Naive thymus-derived CD4-positive, alpha-beta T cell (primary cell): Measurements from ENCODE around the gene ERP27. TPM values are rescaled to one million over a fixed set of nuclear protein-coding genes. Genes with fewer than 3 reads are reported as not detected.

Source experiments
- ATAC-seq: fragments of 150-1000 bp; cut with Tn5 transposase; 2 replicates; pipeline ENCODE4 v1.10.0; 2021; ENCODE audit warnings: mild to moderate bottlenecking, moderate library complexity
- CTCF ChIA-PET: fragments of 350-600 bp; sonication (Branson Sonifier 250); formaldehyde crosslinking; loops from one replicate; lab custom pipeline; 2021; ENCODE audit warnings: antibody characterized with exemption; lab: Charles Lee
- POLR2A ChIA-PET: fragments of 350-600 bp; sonication (Branson Sonifier 250); formaldehyde crosslinking; loops from one replicate; lab custom pipeline; 2021; ENCODE audit warnings: antibody characterized with exemption, inconsistent platforms; lab: Charles Lee
- DNase-seq, 9 donors: peaks; one replicate each; pipeline versions ENCODE4 v3.0.0 to v3.0.0-alpha.2; 2020 to 2022; ENCODE audit warnings: mixed read lengths in 1 of 9
- H3K27ac ChIP-seq: one replicate; pipeline ENCODE4 v1.7.0; 2013; ENCODE audit warnings: mild to moderate bottlenecking, low read depth, low read length, moderate library complexity
- H3K27me3 ChIP-seq, 2 donors: one replicate each; pipeline ENCODE4 v1.7.0; 2013; ENCODE audit warnings: low read length in 2 of 2, mild to moderate bottlenecking in 2 of 2, moderate library complexity in 2 of 2; ENCODE audit not compliant: control insufficient read depth in 2 of 2, insufficient read depth in 2 of 2
- H3K36me3 ChIP-seq, 3 experiments: 1 replicate in 2 of 3; 2 replicates in 1 of 3; pipeline ENCODE4 v1.7.0; 2013; ENCODE audit warnings: low read length in 3 of 3, mild to moderate bottlenecking in 3 of 3, moderate library complexity in 1 of 3; ENCODE audit not compliant: insufficient read depth in 3 of 3, control insufficient read depth in 2 of 3
- H3K4me1 ChIP-seq, 2 donors: one replicate each; pipeline ENCODE4 v1.7.0; 2013; ENCODE audit warnings: low read length in 2 of 2, mild to moderate bottlenecking in 2 of 2, moderate library complexity in 1 of 2; ENCODE audit not compliant: control insufficient read depth in 2 of 2, insufficient read depth in 2 of 2
- H3K4me3 ChIP-seq: 2 replicates; pipeline ENCODE4 v1.7.0; 2013; ENCODE audit warnings: mild to moderate bottlenecking, low read length
- H3K9me3 ChIP-seq, 3 experiments: 1 replicate in 2 of 3; 2 replicates in 1 of 3; pipeline ENCODE4 v1.7.0; 2013; ENCODE audit warnings: low read length in 3 of 3; ENCODE audit not compliant: control insufficient read depth in 2 of 3
- H3K27ac Mint-ChIP-seq, 9 donors: one replicate each; pipeline ENCODE4 v1.8.0; 2020 to 2022; ENCODE audit warnings: mixed read lengths in 9 of 9, mild to moderate bottlenecking in 8 of 9, moderate library complexity in 5 of 9, inconsistent platforms in 2 of 9
- H3K27me3 Mint-ChIP-seq, 5 donors: one replicate each; pipeline ENCODE4 v1.8.0; 2021 to 2022; ENCODE audit warnings: mixed read lengths in 5 of 5, mild to moderate bottlenecking in 1 of 5
- H3K36me3 Mint-ChIP-seq, 5 donors: one replicate each; pipeline ENCODE4 v1.8.0; 2020 to 2022; ENCODE audit warnings: mixed read lengths in 5 of 5, mild to moderate bottlenecking in 3 of 5, inconsistent platforms in 1 of 5
- H3K4me1 Mint-ChIP-seq, 7 donors: one replicate each; pipeline ENCODE4 v1.8.0; 2020 to 2022; ENCODE audit warnings: mixed read lengths in 7 of 7, mild to moderate bottlenecking in 3 of 7, inconsistent platforms in 1 of 7
- H3K4me3 Mint-ChIP-seq, 10 donors: one replicate each; pipeline ENCODE4 v1.8.0; 2020 to 2022; ENCODE audit warnings: mild to moderate bottlenecking in 10 of 10, mixed read lengths in 10 of 10, moderate library complexity in 6 of 10, inconsistent platforms in 2 of 10
- H3K9me3 Mint-ChIP-seq, 11 donors: one replicate each; pipeline ENCODE4 v1.8.0; 2020 to 2022; ENCODE audit warnings: mixed read lengths in 11 of 11, mild to moderate bottlenecking in 4 of 11, inconsistent platforms in 1 of 11, moderate library complexity in 1 of 11
- intact Hi-C, 2 donors: fragments of 100-400 bp; cut with micrococcal nuclease; formaldehyde crosslinking; loops; one replicate each; pipeline ENCODE4 v1.15.1; 2023
- polyA plus RNA-seq, 2 donors: library from polyadenylated mRNA; unstranded; fragments of 300-500 nt; fragmentation: Illumina TruSeq; gene quantifications; one replicate each; pipeline ENCODE4 v1.2.3, GENCODE V29; 2021
- total RNA-seq, 6 experiments: library from RNA in 5 of 6; stranded (reverse) in 5 of 6; gene quantifications; 1 replicate in 5 of 6; 2 replicates in 1 of 6; pipeline ENCODE4 v1.2.3 and lab custom pipeline; 2021 to 2026

The ERP27 gene
- total and polyA plus RNA-seq, 7 experiments from 2014 or later = 5.6 to 20.3 (median 13.1) TPM

- Mint-ChIP-seq H3K27ac (peak overlapping the region in 1 of 9 donors; percentile 46), H3K4me1 (peaks cover 35 to 68% (median 63%) of the 10 kb centered on the region in 7 donors), H3K36me3 (peaks cover 0 to 7% (median 0%) of the 10 kb centered on the region in 5 donors), H3K27me3 (no peaks in the 10 kb centered on the region), H3K9me3 (peaks cover 0 to 6% (median 0%) of the 10 kb centered on the region in 11 donors), H3K4me3 (no peak overlapping the region)
- Histone ChIP-seq H3K4me3 (no peak overlapping the region), H3K4me1 (peaks cover 4 to 23% of the 10 kb centered on the region in 2 donors), H3K9me3 (no peaks in the 10 kb centered on the region), H3K36me3 (no peaks in the 10 kb centered on the region), H3K27ac (no peak overlapping the region), H3K27me3 (no peaks in the 10 kb centered on the region)
- intact Hi-C loops = no loop called here
- ChIA-PET CTCF (interaction anchor here (1.5 kb wide), 1 partner anchor 15 kb away, joined by 3 read pairs; no protein-coding TSS in a partner anchor), POLR2A (interaction anchor here (3.8 to 3.9 kb wide), 2 partner anchors 7 to 12 kb away, joined by 17 to 22 read pairs; partner anchors contain the start of gene ARHGDIB)
- ATAC-seq (no peak), DNase-seq (no peak)
These were observed 36.3 kb upstream of the ERP27 start for GRCh38 chr12:14974633-14975032.

- ATAC-seq (no peak), DNase-seq (no peak)
- H3K4me3 Mint-ChIP-seq = no peak within 1 kb of the TSS
- peaks cover 0 to 14% of the 10 kb centered on the region in 2 donors for H3K4me1 ChIP-seq
- H3K27me3 ChIP-seq = no peaks in the 10 kb centered on the region
- no peak within 1 kb of the TSS for H3K27ac ChIP-seq
- no peaks in the 10 kb centered on the region for H3K36me3 ChIP-seq
- H3K9me3 Mint-ChIP-seq = peaks cover 0 to 6% (median 0%) of the 10 kb centered on the region in 11 donors
- peak within 1 kb of the TSS in 6 of 9 donors; percentile 25 to 86 (median 60) for H3K27ac Mint-ChIP-seq
- intact Hi-C loops = loop anchor here in 1 of 2 donors (1.0 kb wide), 1 partner anchor 10 kb away; no protein-coding TSS in a partner anchor
- H3K4me3 ChIP-seq = no peak within 1 kb of the TSS
- no peaks in the 10 kb centered on the region for H3K9me3 ChIP-seq
- H3K27me3 Mint-ChIP-seq = no peaks in the 10 kb centered on the region
- peaks cover 0 to 6% (median 0%) of the 10 kb centered on the region in 5 donors for H3K36me3 Mint-ChIP-seq
- H3K4me1 Mint-ChIP-seq = peaks cover 17 to 61% (median 57%) of the 10 kb centered on the region in 7 donors
- POLR2A ChIA-PET = interaction anchor here (0.9 to 3.9 kb wide), 5 partner anchors 8 to 22 kb away, joined by 3 to 22 read pairs (median 5); partner anchors contain the start of gene ARHGDIB
- CTCF ChIA-PET = no interaction called here
These were observed 34.5 kb upstream of the ERP27 start, which contains the start of gene PDE6H for GRCh38 chr12:14972816-14973215. PDE6H (plus strand) TSS chr12:14973042; CDS start chr12:14978013, 4,971 bp downstream.

GRCh38 chr12:14970473-14970872 is 32.1 kb upstream of the ERP27 start:
- H3K36me3 ChIP-seq = no peaks in the 10 kb centered on the region
- H3K4me1 ChIP-seq = peaks cover 1 to 18% of the 10 kb centered on the region in 2 donors
- intact Hi-C loops = loop anchor here (1.0 kb wide), 2 partner anchors 8 to 9 kb away; partner anchors contain the start of gene ARHGDIB (in 1 of the 2)
- no peak overlapping the region for H3K4me3 ChIP-seq
- DNase-seq = no peak
- no peaks in the 10 kb centered on the region for H3K9me3 ChIP-seq
- H3K27me3 ChIP-seq = no peaks in the 10 kb centered on the region
- Mint-ChIP-seq H3K36me3 (peaks cover 0 to 7% (median 0%) of the 10 kb centered on the region in 5 donors), H3K4me3 (no peak overlapping the region), H3K27ac (peak overlapping the region in 3 of 9 donors; percentile 15 to 78 (median 62)), H3K27me3 (no peaks in the 10 kb centered on the region), H3K4me1 (peaks cover 17 to 82% (median 80%) of the 10 kb centered on the region in 7 donors), H3K9me3 (peaks cover 0 to 6% (median 0%) of the 10 kb centered on the region in 11 donors)
- no peak for ATAC-seq
- POLR2A ChIA-PET = interaction anchor here (0.7 to 3.9 kb wide), 3 partner anchors 9 to 15 kb away, joined by 3 to 22 read pairs (median 5); partner anchors contain the start of gene ARHGDIB
- CTCF ChIA-PET = no interaction called here
- H3K27ac ChIP-seq = no peak overlapping the region

- ChIA-PET CTCF (interaction anchor here (0.8 to 1.4 kb wide), 2 partner anchors 11 to 27 kb away, joined by 3 to 5 read pairs; no protein-coding TSS in a partner anchor), POLR2A (interaction anchor here (0.6 to 1.7 kb wide), 6 partner anchors 9 to 607 kb away, joined by 3 to 7 read pairs (median 4); a partner anchor contains a TSS)
- H3K36me3 ChIP-seq = no peaks in the 10 kb centered on the region
- no peak for DNase-seq
- no peak overlapping the region for H3K4me3 ChIP-seq
- no peak for ATAC-seq
- H3K9me3 Mint-ChIP-seq = peaks cover 0 to 6% (median 0%) of the 10 kb centered on the region in 11 donors
- no peak overlapping the region for H3K27ac Mint-ChIP-seq
- no peaks in the 10 kb centered on the region for H3K27me3 ChIP-seq
- no peak overlapping the region for H3K4me3 Mint-ChIP-seq
- H3K9me3 ChIP-seq = no peaks in the 10 kb centered on the region
- peaks cover 0 to 7% (median 0%) of the 10 kb centered on the region in 5 donors for H3K36me3 Mint-ChIP-seq
- intact Hi-C loops = no loop called here
- H3K4me1 ChIP-seq = peaks cover 14 to 33% of the 10 kb centered on the region in 2 donors
- no peak overlapping the region for H3K27ac ChIP-seq
- no peaks in the 10 kb centered on the region for H3K27me3 Mint-ChIP-seq
- peaks cover 28 to 87% (median 83%) of the 10 kb centered on the region in 7 donors for H3K4me1 Mint-ChIP-seq
These were observed 30.1 kb upstream of the ERP27 start for GRCh38 chr12:14968478-14968877.

- no peak for ATAC-seq
- peak overlapping the region in 3 of 10 donors; percentile 7 to 88 (median 14) for H3K4me3 Mint-ChIP-seq
- peaks cover 0 to 11% (median 4%) of the 10 kb centered on the region in 5 donors for H3K36me3 Mint-ChIP-seq
- peaks cover 0 to 2% (median 0%) of the 10 kb centered on the region in 5 donors for H3K27me3 Mint-ChIP-seq
- CTCF ChIA-PET = interaction anchor here (1.7 to 2.1 kb wide), 2 partner anchors 30 to 118 kb away, joined by 4 to 11 read pairs; no protein-coding TSS in a partner anchor
- H3K4me1 ChIP-seq = peaks cover 26 to 39% of the 10 kb centered on the region in 2 donors
- H3K4me1 Mint-ChIP-seq = peaks cover 29 to 79% (median 72%) of the 10 kb centered on the region in 7 donors
- no peaks in the 10 kb centered on the region for H3K27me3 ChIP-seq
- H3K4me3 ChIP-seq = no peak overlapping the region
- intact Hi-C loops = no loop called here
- H3K9me3 ChIP-seq = no peaks in the 10 kb centered on the region
- H3K36me3 ChIP-seq = peaks cover 0 to 5% (median 0%) of the 10 kb centered on the region in 3 experiments
- no peak for DNase-seq
- peak overlapping the region; percentile 96 for H3K27ac ChIP-seq
- H3K9me3 Mint-ChIP-seq = peaks cover 0 to 6% (median 0%) of the 10 kb centered on the region in 11 donors
- POLR2A ChIA-PET = interaction anchor here (0.5 to 2.8 kb wide), 8 partner anchors 8 to 194 kb away, joined by 3 to 14 read pairs (median 5); a partner anchor contains a TSS
- peak overlapping the region in 8 of 9 donors; percentile 94 to 100 (median 97) for H3K27ac Mint-ChIP-seq
These were observed 26.9 kb upstream of the ERP27 start for GRCh38 chr12:14965221-14965620.

- DNase-seq = no peak
- H3K27me3 Mint-ChIP-seq = peaks cover 0 to 2% (median 0%) of the 10 kb centered on the region in 5 donors
- POLR2A ChIA-PET = interaction anchor here (0.7 to 3.6 kb wide), 8 partner anchors 8 to 194 kb away, joined by 3 to 46 read pairs (median 8); partner anchors contain the start of gene PDE6H
- intact Hi-C loops = loop anchor here (5.0 kb wide), 4 partner anchors 572 to 918 kb away; partner anchors contain the start of gene STRAP (in 1 of the 2)
- peaks cover 30 to 71% (median 64%) of the 10 kb centered on the region in 7 donors for H3K4me1 Mint-ChIP-seq
- peak overlapping the region; percentile 96 for H3K27ac ChIP-seq
- H3K4me1 ChIP-seq = peaks cover 26 to 36% of the 10 kb centered on the region in 2 donors
- no peak for ATAC-seq
- no peak overlapping the region for H3K4me3 ChIP-seq
- H3K27me3 ChIP-seq = no peaks in the 10 kb centered on the region
- H3K4me3 Mint-ChIP-seq = peak overlapping the region in 5 of 10 donors; percentile 14 to 88 (median 15)
- H3K36me3 Mint-ChIP-seq = peaks cover 3 to 19% (median 11%) of the 10 kb centered on the region in 5 donors
- peak overlapping the region; percentile 50 to 100 (median 97) for H3K27ac Mint-ChIP-seq
- CTCF ChIA-PET = interaction anchor here (1.7 to 2.1 kb wide), 2 partner anchors 31 to 117 kb away, joined by 4 to 11 read pairs; no protein-coding TSS in a partner anchor
- no peaks in the 10 kb centered on the region for H3K9me3 ChIP-seq
- peaks cover 0 to 10% (median 0%) of the 10 kb centered on the region in 3 experiments for H3K36me3 ChIP-seq
- H3K9me3 Mint-ChIP-seq = peaks cover 0 to 3% (median 0%) of the 10 kb centered on the region in 11 donors
These were observed 26.1 kb upstream of the ERP27 start for GRCh38 chr12:14964406-14964805.
